HCT116 (cell line): Measurements from ENCODE around the gene EP400. TPM values are rescaled to one million over a fixed set of nuclear protein-coding genes. Genes with fewer than 3 reads are reported as not detected.

Source experiments
- ATAC-seq: fragments of 200-7000 bp; cut with Tn5 transposase; 2 replicates; pipeline ENCODE4 v1.9.1; 2020; ENCODE audit warnings: mild to moderate bottlenecking, moderate library complexity
- BruUV-seq: library from RNA; stranded (reverse); fragments of 400-500 nt; replicated peaks from 2 replicates; lab custom pipeline; 2021; lab: Mats Ljungman, UMichigan
- CTCF ChIA-PET: fragments of 300-600 bp; sonication (Branson Sonifier 250); formaldehyde crosslinking; loops from one replicate; lab custom pipeline; 2021; ENCODE audit warnings: antibody characterized with exemption; lab: Charles Lee
- POLR2A ChIA-PET: fragments of 300-600, 350-600 bp; sonication (Branson Sonifier 250); formaldehyde crosslinking; loops from one replicate; lab custom pipeline; 2021; ENCODE audit warnings: antibody characterized with exemption; lab: Charles Lee
- RAD21 ChIA-PET, 2 experiments: fragments of 300-600 bp; sonication (Branson Sonifier 250); formaldehyde crosslinking; loops; one replicate each; lab custom pipeline; 2023; ENCODE audit warnings: low total read pairs in 2 of 2; ENCODE audit not compliant: uncharacterized antibody in 2 of 2, unreplicated experiment in 2 of 2, low non-redundant PET in 1 of 2; lab: Charles Lee
- DNase-seq: peaks from one replicate; pipeline ENCODE4 v3.0.0-alpha.2; 2010; ENCODE audit warnings: low read depth, low spot score
- H2AFZ ChIP-seq: fragments of 200-600 bp; shearing (Covaris generic), sonication (generic); 2 replicates; pipeline ENCODE4 v1.6.1; 2017; ENCODE audit warnings: low read depth, mixed run types, mixed read lengths, antibody characterized with exemption, low read length; ENCODE audit not compliant: poor library complexity, severe bottlenecking
- H3K27ac ChIP-seq: 2 replicates; pipeline ENCODE4 v1.5.1; 2012; ENCODE audit warnings: low read depth, low read length
- H3K27me3 ChIP-seq: fragments of 200-600 bp; sonication (generic); 2 replicates; pipeline ENCODE4 v1.6.1; 2016; ENCODE audit warnings: mixed run types, low read length, mixed read lengths; ENCODE audit not compliant: insufficient read depth
- H3K36me3 ChIP-seq, 2 experiments: fragments of 200-500 bp in 1 of 2; fragments of 200-600 bp in 1 of 2; sonication (Bioruptor generic) in 1 of 2; sonication (generic) in 1 of 2; 2 replicates each; pipeline versions ENCODE4 v1.5.1 to v1.6.1; 2014 to 2016; ENCODE audit warnings: low read length in 2 of 2, inconsistent platforms in 1 of 2, mixed read lengths in 1 of 2, mixed run types in 1 of 2; ENCODE audit not compliant: insufficient read depth in 2 of 2, control insufficient read depth in 1 of 2
- H3K4me1 ChIP-seq, 2 experiments: fragments of 200-600 bp in 1 of 2; sonication (generic) in 1 of 2; 2 replicates each; pipeline versions ENCODE4 v1.5.1 to v1.6.1; 2012 to 2017; ENCODE audit warnings: low read length in 2 of 2, inconsistent platforms in 1 of 2, mild to moderate bottlenecking in 1 of 2, mixed read lengths in 1 of 2, mixed run types in 1 of 2, moderate library complexity in 1 of 2; ENCODE audit not compliant: insufficient read depth in 2 of 2, control insufficient read depth in 1 of 2
- H3K4me2 ChIP-seq: fragments of 200-600 bp; sonication (generic); 2 replicates; pipeline ENCODE4 v1.6.1; 2017; ENCODE audit warnings: mixed run types, low read length, mixed read lengths
- H3K4me3 ChIP-seq, 2 experiments: fragments of 200-600 bp in 1 of 2; sonication (generic) in 1 of 2; replicated peaks in 1 of 2; 2 replicates each; pipeline ENCODE4 v1.5.1; 2011 to 2016; ENCODE audit warnings: low read length in 2 of 2, control low read depth in 1 of 2, low read depth in 1 of 2, mild to moderate bottlenecking in 1 of 2, mixed read lengths in 1 of 2, mixed run types in 1 of 2
- H3K79me2 ChIP-seq: fragments of 200-600 bp; sonication (generic); 2 replicates; pipeline ENCODE4 v1.6.1; 2017; ENCODE audit warnings: mild to moderate bottlenecking, mixed run types, low read length, moderate library complexity, mixed read lengths; ENCODE audit not compliant: insufficient read depth
- H3K9ac ChIP-seq: fragments of 200-600 bp; sonication (generic); 2 replicates; pipeline ENCODE4 v1.6.1; 2016; ENCODE audit warnings: low read length, mixed read lengths
- H3K9me2 ChIP-seq: fragments of 200-600 bp; sonication (generic), shearing (Covaris generic); 2 replicates; pipeline ENCODE4 v1.6.1; 2017; ENCODE audit warnings: mixed run types, mild to moderate bottlenecking, moderate library complexity; ENCODE audit not compliant: insufficient read depth
- H3K9me3 ChIP-seq, 2 experiments: fragments of 200-500 bp in 1 of 2; fragments of 200-600 bp in 1 of 2; sonication (Bioruptor generic) in 1 of 2; sonication (generic) in 1 of 2; 2 replicates each; pipeline ENCODE4 v1.6.1; 2014 to 2017; ENCODE audit warnings: low read length in 2 of 2, mixed read lengths in 2 of 2, inconsistent platforms in 1 of 2, low read depth in 1 of 2, mild to moderate bottlenecking in 1 of 2, mixed run types in 1 of 2, moderate library complexity in 1 of 2; ENCODE audit not compliant: control insufficient read depth in 1 of 2, insufficient read depth in 1 of 2
- H4K20me1 ChIP-seq: fragments of 200-600 bp; sonication (generic), shearing (Covaris generic); 2 replicates; pipeline ENCODE4 v1.6.1; 2017; ENCODE audit warnings: mixed run types, mild to moderate bottlenecking, moderate library complexity; ENCODE audit not compliant: insufficient read depth
- CEBPB ChIP-seq: IDR thresholded peaks from 2 replicates; pipeline ENCODE4 v1.6.1; 2012; ENCODE audit warnings: low read depth
- EZH2phosphoT487 ChIP-seq: fragments of 200-600 bp; IDR thresholded peaks from 2 replicates; pipeline ENCODE4 v1.6.1; 2018; ENCODE audit warnings: antibody characterized with exemption, borderline replicate concordance
- JUND ChIP-seq: IDR thresholded peaks from 2 replicates; pipeline ENCODE4 v1.6.1; 2012
- SRF ChIP-seq: IDR thresholded peaks from 2 replicates; pipeline ENCODE4 v1.6.1; 2012; ENCODE audit warnings: low read depth
- TCF7L2 ChIP-seq: IDR thresholded peaks from 2 replicates; pipeline ENCODE4 v1.7.0; 2011; ENCODE audit warnings: borderline replicate concordance, inconsistent platforms; ENCODE audit not compliant: insufficient read depth, insufficient read length; ENCODE audit errors: extremely low read depth
- ZFX ChIP-seq: fragments of 450-650 bp; IDR thresholded peaks from 2 replicates; pipeline ENCODE4 v1.6.1; 2017
- intact Hi-C: fragments of 100-400 bp; cut with micrococcal nuclease; formaldehyde crosslinking; loops from 2 replicates; pipeline ENCODE4 v1.10.0; 2022
- total RNA-seq: library from RNA; stranded (reverse); gene quantifications from one replicate; pipeline ENCODE4 v1.2.1, GENCODE V29; 2021; ENCODE audit not compliant: unreplicated experiment
- TF ChIP-seq, protein P1 (sequence below): IDR thresholded peaks from 2 replicates; pipeline ENCODE4 v1.6.1; 2011; ENCODE audit warnings: mild to moderate bottlenecking, low read length, moderate library complexity; ENCODE audit not compliant: insufficient replicate concordance; ENCODE audit errors: extremely low read depth
- TF ChIP-seq, protein P2 (sequence below): IDR thresholded peaks from 2 replicates; pipeline ENCODE4 v1.6.1; 2012
- TF ChIP-seq, protein P3 (sequence below), 3 experiments: fragments of 200-600 bp in 1 of 3; sonication (generic) in 1 of 3; IDR thresholded peaks in 2 of 3; conservative IDR thresholded peaks in 1 of 3; 2 replicates each; pipeline ENCODE4 v1.5.1; 2012 to 2017; ENCODE audit warnings: low read depth in 2 of 3, low read length in 2 of 3, antibody characterized with exemption in 1 of 3, borderline replicate concordance in 1 of 3, control low read depth in 1 of 3, mild to moderate bottlenecking in 1 of 3, mixed read lengths in 1 of 3, mixed run types in 1 of 3, moderate library complexity in 1 of 3; ENCODE audit not compliant: insufficient read depth in 1 of 3

The EP400 gene
- total RNA-seq, 1 experiment from 2014 or later = 54.5 TPM

DNA sequence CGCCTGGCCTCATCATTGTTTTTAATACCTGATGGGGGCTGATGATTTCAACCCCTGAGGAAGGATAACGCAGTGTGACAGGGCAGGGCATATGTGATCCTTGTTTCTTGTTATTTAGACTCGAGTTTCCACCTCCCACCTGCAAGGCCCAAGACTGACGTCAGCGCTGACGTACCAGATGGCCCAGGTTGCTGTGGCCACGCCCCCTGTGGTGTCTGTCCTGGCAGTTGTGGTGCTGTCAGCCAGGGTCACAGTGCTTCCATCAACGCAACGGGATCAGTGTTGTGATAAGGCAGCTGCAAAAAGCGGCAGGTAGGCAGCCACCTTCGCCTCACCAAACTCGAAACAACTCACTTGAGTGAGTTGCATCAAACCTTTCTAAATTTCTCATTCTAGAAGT is 176.0 kb downstream of the EP400 start:
- H3K4me1 ChIP-seq = no peaks in the 10 kb centered on the region
- H3K36me3 ChIP-seq = peaks cover 0 to 6% of the 10 kb centered on the region in 2 experiments; a peak in 1 of 4 replicates
- no peaks in the 10 kb centered on the region for H3K27me3 ChIP-seq
- ATAC-seq (no peak), DNase-seq (no peak)
- TF ChIP-seq, protein P1, sequence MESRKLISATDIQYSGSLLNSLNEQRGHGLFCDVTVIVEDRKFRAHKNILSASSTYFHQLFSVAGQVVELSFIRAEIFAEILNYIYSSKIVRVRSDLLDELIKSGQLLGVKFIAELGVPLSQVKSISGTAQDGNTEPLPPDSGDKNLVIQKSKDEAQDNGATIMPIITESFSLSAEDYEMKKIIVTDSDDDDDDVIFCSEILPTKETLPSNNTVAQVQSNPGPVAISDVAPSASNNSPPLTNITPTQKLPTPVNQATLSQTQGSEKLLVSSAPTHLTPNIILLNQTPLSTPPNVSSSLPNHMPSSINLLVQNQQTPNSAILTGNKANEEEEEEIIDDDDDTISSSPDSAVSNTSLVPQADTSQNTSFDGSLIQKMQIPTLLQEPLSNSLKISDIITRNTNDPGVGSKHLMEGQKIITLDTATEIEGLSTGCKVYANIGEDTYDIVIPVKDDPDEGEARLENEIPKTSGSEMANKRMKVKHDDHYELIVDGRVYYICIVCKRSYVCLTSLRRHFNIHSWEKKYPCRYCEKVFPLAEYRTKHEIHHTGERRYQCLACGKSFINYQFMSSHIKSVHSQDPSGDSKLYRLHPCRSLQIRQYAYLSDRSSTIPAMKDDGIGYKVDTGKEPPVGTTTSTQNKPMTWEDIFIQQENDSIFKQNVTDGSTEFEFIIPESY = no peak
- TF ChIP-seq, protein P2, sequence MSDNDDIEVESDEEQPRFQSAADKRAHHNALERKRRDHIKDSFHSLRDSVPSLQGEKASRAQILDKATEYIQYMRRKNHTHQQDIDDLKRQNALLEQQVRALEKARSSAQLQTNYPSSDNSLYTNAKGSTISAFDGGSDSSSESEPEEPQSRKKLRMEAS = no peak
- TF ChIP-seq JUND (no peak), TCF7L2 (no peak)
- H4K20me1 ChIP-seq = no peaks in the 10 kb centered on the region
- H3K4me3 ChIP-seq = no peak overlapping the region
- no peak overlapping the region for H3K27ac ChIP-seq
- POLR2A ChIA-PET = no interaction called here
- no peaks in the 10 kb centered on the region for H3K9me3 ChIP-seq
- no peak overlapping the region for H3K9ac ChIP-seq
- CTCF ChIA-PET = no interaction called here
- intact Hi-C loops = no loop called here
- H3K9me2 ChIP-seq = no peaks in the 10 kb centered on the region
- H2AFZ ChIP-seq = no peak overlapping the region
- no TSS peak for BruUV-seq
- RAD21 ChIA-PET = no interaction called here
- H3K79me2 ChIP-seq = no peaks in the 10 kb centered on the region
- H3K4me2 ChIP-seq = no peak overlapping the region

DNA sequence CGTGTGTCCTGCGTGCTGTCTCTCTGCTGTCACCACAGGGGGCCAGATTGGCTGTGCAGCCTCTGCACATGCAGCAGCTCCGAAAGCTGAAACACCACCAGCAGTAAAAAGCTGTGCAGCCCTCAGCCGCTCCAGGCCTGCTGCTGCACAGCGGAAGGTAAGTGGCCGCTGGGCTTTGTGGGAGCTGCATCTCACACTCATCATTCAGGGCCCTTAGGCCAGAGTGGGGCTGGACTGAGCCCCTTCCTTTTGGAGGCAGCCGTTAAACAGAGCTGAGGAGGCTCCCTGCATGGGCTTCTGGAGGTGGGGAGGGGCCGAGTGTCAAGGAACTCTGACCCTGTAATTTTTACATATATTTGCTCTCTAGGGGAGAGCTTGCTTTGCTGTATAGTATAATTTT is 177.3 kb downstream of the EP400 start:
- POLR2A ChIA-PET = no interaction called here
- no peaks in the 10 kb centered on the region for H3K9me3 ChIP-seq
- no peaks in the 10 kb centered on the region for H3K9me2 ChIP-seq
- H3K79me2 ChIP-seq = no peaks in the 10 kb centered on the region
- no peak overlapping the region for H3K4me3 ChIP-seq
- TF ChIP-seq ZFX (no peak), CEBPB (no peak), SRF (no peak), EZH2phosphoT487 (no peak)
- TF ChIP-seq, protein P3, sequence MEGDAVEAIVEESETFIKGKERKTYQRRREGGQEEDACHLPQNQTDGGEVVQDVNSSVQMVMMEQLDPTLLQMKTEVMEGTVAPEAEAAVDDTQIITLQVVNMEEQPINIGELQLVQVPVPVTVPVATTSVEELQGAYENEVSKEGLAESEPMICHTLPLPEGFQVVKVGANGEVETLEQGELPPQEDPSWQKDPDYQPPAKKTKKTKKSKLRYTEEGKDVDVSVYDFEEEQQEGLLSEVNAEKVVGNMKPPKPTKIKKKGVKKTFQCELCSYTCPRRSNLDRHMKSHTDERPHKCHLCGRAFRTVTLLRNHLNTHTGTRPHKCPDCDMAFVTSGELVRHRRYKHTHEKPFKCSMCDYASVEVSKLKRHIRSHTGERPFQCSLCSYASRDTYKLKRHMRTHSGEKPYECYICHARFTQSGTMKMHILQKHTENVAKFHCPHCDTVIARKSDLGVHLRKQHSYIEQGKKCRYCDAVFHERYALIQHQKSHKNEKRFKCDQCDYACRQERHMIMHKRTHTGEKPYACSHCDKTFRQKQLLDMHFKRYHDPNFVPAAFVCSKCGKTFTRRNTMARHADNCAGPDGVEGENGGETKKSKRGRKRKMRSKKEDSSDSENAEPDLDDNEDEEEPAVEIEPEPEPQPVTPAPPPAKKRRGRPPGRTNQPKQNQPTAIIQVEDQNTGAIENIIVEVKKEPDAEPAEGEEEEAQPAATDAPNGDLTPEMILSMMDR (IDR thresholded peaks at IDR 0.05 in 2 of 3, conservative IDR thresholded peaks at IDR 0.05 in 1 of 3; ENCODE audit: borderline replicate concordance in 1 of 3, insufficient read depth in 1 of 3, low read depth in 2 of 3, low read length in 2 of 3) = no peak
- CTCF ChIA-PET = no interaction called here
- peaks cover 0 to 6% of the 10 kb centered on the region in 2 experiments; a peak in 1 of 4 replicates for H3K36me3 ChIP-seq
- RAD21 ChIA-PET = no interaction called here
- BruUV-seq = no TSS peak
- H3K4me1 ChIP-seq = no peaks in the 10 kb centered on the region
- H3K27me3 ChIP-seq = no peaks in the 10 kb centered on the region
- H4K20me1 ChIP-seq = no peaks in the 10 kb centered on the region
- H3K9ac ChIP-seq = no peak overlapping the region
- no peak overlapping the region for H2AFZ ChIP-seq
- no peak for ATAC-seq
- no peak overlapping the region for H3K4me2 ChIP-seq
- no peak for DNase-seq
- intact Hi-C loops = no loop called here
- no peak overlapping the region for H3K27ac ChIP-seq
